Panc1 (cell line): ENCODE data around the gene EHD4. TPM values are rescaled to one million over a fixed set of nuclear protein-coding genes. Genes with fewer than 3 reads are reported as not detected.

Experiments used
- ATAC-seq: fragments of 200-7000 bp; cut with Tn5 transposase; 2 replicates; pipeline ENCODE4 v1.9.1; 2020; ENCODE audit warnings: mild to moderate bottlenecking, moderate library complexity
- BruUV-seq: library from RNA; stranded (reverse); fragments of 400-500 nt; replicated peaks from 2 replicates; lab custom pipeline; 2021; lab: Mats Ljungman, UMichigan
- CTCF ChIA-PET: fragments of 300-600 bp; sonication (Branson Sonifier 250); formaldehyde crosslinking; loops from one replicate; lab custom pipeline; 2022; ENCODE audit warnings: antibody characterized with exemption; lab: Charles Lee
- POLR2A ChIA-PET: fragments of 300-600 bp; sonication (Branson Sonifier 250); formaldehyde crosslinking; loops from one replicate; lab custom pipeline; 2022; ENCODE audit warnings: antibody characterized with exemption; lab: Charles Lee
- DNase-seq: peaks from one replicate; pipeline ENCODE4 v3.0.0-alpha.2; 2010; ENCODE audit warnings: low read depth, low spot score
- H3K27ac ChIP-seq: 2 replicates; pipeline ENCODE4 v1.5.1; 2011; ENCODE audit warnings: mild to moderate bottlenecking, low read length, inconsistent platforms
- H3K27me3 ChIP-seq: fragments of 200-500 bp; sonication (Bioruptor generic); 2 replicates; pipeline ENCODE4 v1.6.0; 2014; ENCODE audit warnings: low read length, inconsistent platforms; ENCODE audit not compliant: control insufficient read depth, insufficient read depth
- H3K36me3 ChIP-seq: fragments of 200-500 bp; sonication (Bioruptor generic); 2 replicates; pipeline ENCODE4 v1.5.1; 2014; ENCODE audit warnings: inconsistent platforms, mild to moderate bottlenecking, low read length, moderate library complexity; ENCODE audit not compliant: control insufficient read depth, insufficient read depth
- H3K4me1 ChIP-seq: 2 replicates; pipeline ENCODE4 v1.5.1; 2011; ENCODE audit warnings: inconsistent platforms, mild to moderate bottlenecking, low read length, moderate library complexity; ENCODE audit not compliant: control insufficient read depth, insufficient read depth
- H3K4me3 ChIP-seq, 2 experiments: 2 replicates each; pipeline ENCODE4 v1.5.1; 2011 to 2012; ENCODE audit warnings: low read depth in 2 of 2, low read length in 2 of 2, mild to moderate bottlenecking in 2 of 2, inconsistent platforms in 1 of 2, moderate library complexity in 1 of 2
- H3K9me3 ChIP-seq: fragments of 200-500 bp; sonication (Bioruptor generic); 2 replicates; pipeline ENCODE4 v1.5.1; 2014; ENCODE audit warnings: low read depth, mild to moderate bottlenecking, inconsistent platforms, low read length, moderate library complexity; ENCODE audit not compliant: control insufficient read depth, insufficient read depth
- CTCF ChIP-seq: fragments of 450-650 bp; IDR thresholded peaks from 2 replicates; pipeline ENCODE4 v1.5.1; 2017; ENCODE audit warnings: mild to moderate bottlenecking
- POLR2AphosphoS5 ChIP-seq: IDR thresholded peaks from 2 replicates; pipeline ENCODE4 v1.6.1; 2012; ENCODE audit warnings: mild to moderate bottlenecking, low read depth, low read length, moderate library complexity
- SIN3A ChIP-seq: IDR thresholded peaks from 2 replicates; pipeline ENCODE4 v1.6.1; 2012; ENCODE audit warnings: low read depth, mild to moderate bottlenecking, low read length, moderate library complexity, borderline replicate concordance; ENCODE audit not compliant: insufficient read depth
- TCF7L2 ChIP-seq: IDR thresholded peaks from 2 replicates; pipeline ENCODE4 v1.6.1; 2011; ENCODE audit warnings: mild to moderate bottlenecking, low read depth, low read length, inconsistent platforms
- in situ Hi-C: cut with HindIII; loops from 2 replicates; pipeline ENCODE4 v1.10.0; 2016; ENCODE audit warnings: low sequenced_read_pairs, low pct_unique_long_range_greater_than_20kb
- intact Hi-C: fragments of 100-400 bp; cut with micrococcal nuclease; formaldehyde crosslinking; loops from one replicate; pipeline ENCODE4 v1.10.0; 2022; ENCODE audit not compliant: unreplicated experiment
- total RNA-seq: library from RNA; stranded (reverse); gene quantifications from one replicate; pipeline ENCODE4 v1.2.1, GENCODE V29; 2021; ENCODE audit not compliant: unreplicated experiment
- TF ChIP-seq, protein P1 (sequence below), 2 experiments: IDR thresholded peaks; 2 replicates each; pipeline ENCODE4 v1.6.1; 2011 to 2012; ENCODE audit warnings: low read depth in 2 of 2, control low read depth in 1 of 2, low read length in 1 of 2, mild to moderate bottlenecking in 1 of 2, moderate library complexity in 1 of 2; ENCODE audit not compliant: insufficient read depth in 1 of 2

The EHD4 gene
- total RNA-seq, 1 experiment from 2014 or later, result 43.2 TPM

DNA sequence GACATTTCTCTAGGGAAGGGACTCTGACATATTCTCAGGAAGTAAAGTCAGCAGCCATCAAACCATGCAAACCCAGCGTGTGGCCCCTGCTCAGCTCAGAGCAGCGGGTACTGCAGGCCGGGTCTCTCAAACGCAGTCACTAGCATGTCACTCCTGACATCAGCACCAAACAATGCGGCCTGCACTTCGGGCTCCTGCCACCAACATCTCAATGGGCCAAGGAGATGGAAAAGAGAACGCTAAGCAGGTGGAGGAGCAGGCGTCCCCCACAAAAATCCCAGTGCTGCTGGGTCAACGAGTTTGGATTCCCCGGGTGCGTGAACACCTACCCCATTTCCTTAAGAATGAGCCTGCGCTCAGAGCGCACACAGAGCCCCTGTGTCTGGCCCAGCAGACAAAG lies 68.6 kb downstream of the EHD4 start:
- Histone ChIP-seq H3K4me1 (0 out of 2 replicates have a peak, but pooled peaks cover 2% of the 10 kb centered on the region), H3K36me3 (peaks cover 7% of the 10 kb centered on the region; the same call in 1 of the 2 replicates), H3K9me3 (no peaks in the 10 kb centered on the region), H3K4me3 (no peak overlapping the region), H3K27me3 (no peaks in the 10 kb centered on the region), H3K27ac (no peak overlapping the region)
- ATAC-seq (no peak), DNase-seq (no peak)
- intact Hi-C loops (no loop called here), in situ Hi-C loops (no loop called here)
- POLR2A ChIA-PET, result no interaction called here
- TF ChIP-seq SIN3A (no peak), POLR2AphosphoS5 (no peak), TCF7L2 (no peak), CTCF (no peak)
- TF ChIP-seq, protein P1, sequence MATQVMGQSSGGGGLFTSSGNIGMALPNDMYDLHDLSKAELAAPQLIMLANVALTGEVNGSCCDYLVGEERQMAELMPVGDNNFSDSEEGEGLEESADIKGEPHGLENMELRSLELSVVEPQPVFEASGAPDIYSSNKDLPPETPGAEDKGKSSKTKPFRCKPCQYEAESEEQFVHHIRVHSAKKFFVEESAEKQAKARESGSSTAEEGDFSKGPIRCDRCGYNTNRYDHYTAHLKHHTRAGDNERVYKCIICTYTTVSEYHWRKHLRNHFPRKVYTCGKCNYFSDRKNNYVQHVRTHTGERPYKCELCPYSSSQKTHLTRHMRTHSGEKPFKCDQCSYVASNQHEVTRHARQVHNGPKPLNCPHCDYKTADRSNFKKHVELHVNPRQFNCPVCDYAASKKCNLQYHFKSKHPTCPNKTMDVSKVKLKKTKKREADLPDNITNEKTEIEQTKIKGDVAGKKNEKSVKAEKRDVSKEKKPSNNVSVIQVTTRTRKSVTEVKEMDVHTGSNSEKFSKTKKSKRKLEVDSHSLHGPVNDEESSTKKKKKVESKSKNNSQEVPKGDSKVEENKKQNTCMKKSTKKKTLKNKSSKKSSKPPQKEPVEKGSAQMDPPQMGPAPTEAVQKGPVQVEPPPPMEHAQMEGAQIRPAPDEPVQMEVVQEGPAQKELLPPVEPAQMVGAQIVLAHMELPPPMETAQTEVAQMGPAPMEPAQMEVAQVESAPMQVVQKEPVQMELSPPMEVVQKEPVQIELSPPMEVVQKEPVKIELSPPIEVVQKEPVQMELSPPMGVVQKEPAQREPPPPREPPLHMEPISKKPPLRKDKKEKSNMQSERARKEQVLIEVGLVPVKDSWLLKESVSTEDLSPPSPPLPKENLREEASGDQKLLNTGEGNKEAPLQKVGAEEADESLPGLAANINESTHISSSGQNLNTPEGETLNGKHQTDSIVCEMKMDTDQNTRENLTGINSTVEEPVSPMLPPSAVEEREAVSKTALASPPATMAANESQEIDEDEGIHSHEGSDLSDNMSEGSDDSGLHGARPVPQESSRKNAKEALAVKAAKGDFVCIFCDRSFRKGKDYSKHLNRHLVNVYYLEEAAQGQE (IDR thresholded peaks at IDR 0.05; ENCODE audit: insufficient read depth in 1 of 2, low read depth in 2 of 2, low read length in 1 of 2), result no peak
- BruUV-seq, result no TSS peak
- CTCF ChIA-PET, result interaction anchor here (1.0 kb wide), 1 partner anchor 19 kb away, joined by 3 read pairs; no protein-coding TSS in a partner anchor

DNA sequence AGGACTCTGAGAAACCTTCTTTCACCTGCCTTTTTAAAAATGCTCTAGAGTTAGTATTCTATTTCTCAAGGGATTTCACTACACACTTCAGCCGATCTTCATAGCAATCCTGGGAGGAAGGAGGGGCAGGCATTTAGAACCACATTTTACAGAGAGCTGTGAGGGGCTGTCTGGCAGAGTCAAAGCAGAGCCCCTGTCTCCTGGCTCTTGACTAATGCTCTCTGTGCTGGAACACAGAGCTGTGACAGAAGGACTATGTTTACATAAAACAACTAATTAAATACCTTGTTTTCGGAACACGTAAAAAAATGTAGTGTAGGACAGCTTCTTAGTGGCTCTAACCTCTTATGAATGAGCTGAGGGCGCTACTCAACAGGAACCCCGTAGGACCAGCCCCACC lies 70.9 kb downstream of the EHD4 start:
- Histone ChIP-seq H3K27me3 (no peaks in the 10 kb centered on the region), H3K27ac (no peak overlapping the region), H3K4me1 (0 out of 2 replicates have a peak, but pooled peaks cover 2% of the 10 kb centered on the region), H3K9me3 (no peaks in the 10 kb centered on the region), H3K36me3 (peaks cover 7% of the 10 kb centered on the region), H3K4me3 (no peak overlapping the region)
- ATAC-seq, result no peak
- ChIA-PET POLR2A (no interaction called here), CTCF (no interaction called here)
- in situ Hi-C loops, result no loop called here
- intact Hi-C loops, result no loop called here
- DNase-seq, result no peak
- no TSS peak for BruUV-seq
- no peak for TF ChIP-seq POLR2AphosphoS5
- TF ChIP-seq, protein P1 (IDR thresholded peaks at IDR 0.05; ENCODE audit: insufficient read depth in 1 of 2, low read depth in 2 of 2, low read length in 1 of 2), result no peak
- TF ChIP-seq CTCF, result no peak
